GM12865 (cell line): ENCODE data around the gene SEC63.

ENCODE experiments used
- DNase-seq: peaks from one replicate; pipeline ENCODE4 v3.0.0; 2010; ENCODE audit warnings: low read depth
- H3K4me3 ChIP-seq: 2 replicates; pipeline ENCODE4 v1.5.1; 2011; ENCODE audit warnings: mild to moderate bottlenecking, low read depth, low read length, control low read depth
- TF ChIP-seq, protein P1 (sequence below): IDR thresholded peaks from 2 replicates; pipeline ENCODE4 v1.5.1; 2011; ENCODE audit warnings: low read length, control low read depth, low read depth, inconsistent platforms; ENCODE audit not compliant: insufficient read depth; ENCODE audit errors: missing control alignments

Gene SEC63

DNA sequence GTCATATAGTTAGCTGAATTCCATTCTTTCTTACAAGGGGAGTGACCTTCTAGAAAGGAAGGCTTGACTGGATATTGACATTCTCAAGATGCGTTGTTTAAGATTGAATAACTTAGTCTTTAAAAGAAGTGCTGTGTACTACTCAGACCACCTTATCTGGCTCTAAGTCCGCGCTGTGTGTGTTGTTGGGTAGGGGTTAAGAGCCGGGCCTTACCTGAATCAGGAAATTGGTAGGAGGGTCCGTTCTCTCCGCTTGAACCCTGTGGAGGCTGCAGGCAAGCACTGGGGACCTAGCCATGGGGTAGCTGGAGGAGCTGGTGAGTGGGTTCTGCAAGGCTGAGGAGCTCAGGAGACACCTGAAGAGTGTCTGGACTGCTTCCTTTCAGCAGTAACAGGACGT lies 124.9 kb downstream of the SEC63 start:
- TF ChIP-seq, protein P1, sequence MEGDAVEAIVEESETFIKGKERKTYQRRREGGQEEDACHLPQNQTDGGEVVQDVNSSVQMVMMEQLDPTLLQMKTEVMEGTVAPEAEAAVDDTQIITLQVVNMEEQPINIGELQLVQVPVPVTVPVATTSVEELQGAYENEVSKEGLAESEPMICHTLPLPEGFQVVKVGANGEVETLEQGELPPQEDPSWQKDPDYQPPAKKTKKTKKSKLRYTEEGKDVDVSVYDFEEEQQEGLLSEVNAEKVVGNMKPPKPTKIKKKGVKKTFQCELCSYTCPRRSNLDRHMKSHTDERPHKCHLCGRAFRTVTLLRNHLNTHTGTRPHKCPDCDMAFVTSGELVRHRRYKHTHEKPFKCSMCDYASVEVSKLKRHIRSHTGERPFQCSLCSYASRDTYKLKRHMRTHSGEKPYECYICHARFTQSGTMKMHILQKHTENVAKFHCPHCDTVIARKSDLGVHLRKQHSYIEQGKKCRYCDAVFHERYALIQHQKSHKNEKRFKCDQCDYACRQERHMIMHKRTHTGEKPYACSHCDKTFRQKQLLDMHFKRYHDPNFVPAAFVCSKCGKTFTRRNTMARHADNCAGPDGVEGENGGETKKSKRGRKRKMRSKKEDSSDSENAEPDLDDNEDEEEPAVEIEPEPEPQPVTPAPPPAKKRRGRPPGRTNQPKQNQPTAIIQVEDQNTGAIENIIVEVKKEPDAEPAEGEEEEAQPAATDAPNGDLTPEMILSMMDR, result no peak
- DNase-seq, result no peak

DNA sequence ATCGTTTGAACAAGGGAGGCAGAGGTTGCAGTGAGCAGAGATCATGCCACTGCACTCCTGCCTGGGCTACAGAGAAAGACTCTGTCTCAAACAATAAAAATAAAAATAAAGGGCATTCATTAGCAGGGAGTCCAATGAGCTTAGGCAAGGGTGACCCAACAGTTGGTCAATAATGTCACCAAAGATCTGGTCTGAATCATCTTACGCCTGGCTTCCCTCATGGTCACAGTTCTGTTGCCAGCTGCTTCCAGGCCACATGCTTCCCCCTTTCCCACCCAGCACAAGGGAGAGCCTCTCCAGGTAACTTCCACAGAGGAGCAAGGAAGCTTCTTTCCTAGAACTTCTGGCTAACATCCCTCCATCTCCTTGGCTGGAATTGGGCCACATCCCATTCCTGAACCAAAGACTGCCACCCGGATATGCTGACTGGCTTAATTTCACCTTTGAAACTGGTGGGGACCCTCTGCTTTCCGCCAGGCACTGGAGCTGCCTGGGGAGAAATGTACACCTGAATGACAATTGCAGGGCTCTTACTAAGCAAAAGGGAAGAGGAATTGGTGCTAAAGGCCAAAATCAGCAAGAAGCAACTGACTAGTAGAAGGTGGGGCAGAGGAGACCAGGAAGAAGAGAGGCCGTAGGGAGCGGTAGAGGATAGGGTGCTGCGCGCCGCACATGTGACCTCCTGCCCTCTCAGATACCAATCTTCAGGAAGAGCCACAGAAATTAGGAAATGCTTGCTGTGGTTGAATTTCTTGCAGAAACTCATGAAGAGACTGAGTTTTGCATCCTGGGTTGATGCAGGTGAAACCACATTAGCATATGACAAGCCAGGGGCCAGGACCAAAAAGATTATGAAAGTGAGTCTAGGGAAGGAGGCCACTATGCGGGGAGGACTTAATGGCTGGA lies 125.6 kb downstream of the SEC63 start:
- no peak for DNase-seq
- TF ChIP-seq, protein P1, result no peak
- no peak overlapping the region for H3K4me3 ChIP-seq

More for the DNA sequence above, 124.9 kb downstream of the SEC63 start:
- H3K4me3 ChIP-seq, result no peak overlapping the region

DNA sequence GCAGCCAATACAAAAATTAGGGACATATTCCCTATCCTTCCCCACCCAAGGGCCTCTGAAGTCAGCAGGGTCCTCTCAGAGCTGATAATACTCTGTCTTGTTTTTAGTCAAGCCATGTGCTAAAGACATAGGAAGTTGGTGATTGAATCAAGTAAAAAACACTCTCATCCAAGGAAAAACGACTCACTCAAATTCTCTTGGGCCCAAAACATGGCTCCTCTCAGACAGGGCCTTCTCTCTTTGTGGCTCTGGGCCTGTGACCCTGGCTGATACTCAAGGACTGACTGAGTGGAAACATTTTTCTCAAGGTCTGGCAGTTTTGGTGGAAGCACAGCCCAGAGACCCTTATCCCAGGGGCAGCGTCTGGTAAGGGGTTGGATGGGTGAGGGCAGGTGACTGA lies 127.9 kb downstream of the SEC63 start:
- DNase-seq, result no peak
- TF ChIP-seq, protein P1, result no peak
- no peak overlapping the region for H3K4me3 ChIP-seq

DNA sequence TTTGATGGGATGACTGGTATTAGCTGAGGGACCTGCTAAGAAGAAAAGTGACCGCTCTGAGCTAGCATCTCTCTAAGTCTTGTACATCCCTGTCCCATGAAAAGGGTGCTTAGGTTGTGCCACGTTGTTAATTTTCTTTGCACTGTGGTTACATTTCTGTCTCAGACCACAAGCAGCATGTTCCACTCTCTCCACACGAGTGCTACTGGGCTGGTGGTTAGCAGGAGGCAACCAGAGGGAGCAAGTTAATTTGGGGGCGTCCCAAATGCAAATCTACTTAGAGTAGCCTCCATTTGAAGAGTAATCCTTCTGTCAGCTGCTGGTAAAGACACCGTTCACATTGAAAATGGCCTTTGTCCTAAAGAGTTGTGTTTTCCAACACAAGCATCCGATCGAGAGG lies 130.5 kb downstream of the SEC63 start:
- DNase-seq, result no peak
- TF ChIP-seq, protein P1, result no peak
- H3K4me3 ChIP-seq, result no peak overlapping the region

DNA sequence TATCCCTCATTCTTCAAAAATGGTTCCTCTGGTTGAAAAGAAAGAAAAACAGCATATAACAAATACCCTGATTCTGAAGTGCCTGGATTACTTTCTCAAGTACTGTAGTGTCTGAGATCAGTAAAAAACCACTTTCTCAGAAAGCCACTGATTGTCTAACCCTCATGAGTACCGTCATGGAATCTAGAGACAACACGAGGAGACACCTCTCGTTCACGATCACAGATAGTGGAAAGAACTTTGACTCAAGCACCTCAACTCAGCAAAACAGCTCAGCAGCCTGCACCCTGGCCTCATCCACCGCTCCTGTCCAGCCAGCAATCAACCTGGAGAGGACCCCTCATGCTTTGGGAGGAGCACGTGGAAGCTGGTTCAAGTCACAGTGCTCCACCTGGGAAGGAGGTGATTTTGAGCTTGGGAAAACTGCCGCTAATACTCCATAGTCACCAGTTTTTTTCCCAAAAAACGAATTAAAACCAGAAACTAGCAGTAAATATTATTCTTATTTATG lies 134.9 kb downstream of the SEC63 start:
- DNase-seq, result no peak
- no peak overlapping the region for H3K4me3 ChIP-seq
- TF ChIP-seq, protein P1, result no peak

DNA sequence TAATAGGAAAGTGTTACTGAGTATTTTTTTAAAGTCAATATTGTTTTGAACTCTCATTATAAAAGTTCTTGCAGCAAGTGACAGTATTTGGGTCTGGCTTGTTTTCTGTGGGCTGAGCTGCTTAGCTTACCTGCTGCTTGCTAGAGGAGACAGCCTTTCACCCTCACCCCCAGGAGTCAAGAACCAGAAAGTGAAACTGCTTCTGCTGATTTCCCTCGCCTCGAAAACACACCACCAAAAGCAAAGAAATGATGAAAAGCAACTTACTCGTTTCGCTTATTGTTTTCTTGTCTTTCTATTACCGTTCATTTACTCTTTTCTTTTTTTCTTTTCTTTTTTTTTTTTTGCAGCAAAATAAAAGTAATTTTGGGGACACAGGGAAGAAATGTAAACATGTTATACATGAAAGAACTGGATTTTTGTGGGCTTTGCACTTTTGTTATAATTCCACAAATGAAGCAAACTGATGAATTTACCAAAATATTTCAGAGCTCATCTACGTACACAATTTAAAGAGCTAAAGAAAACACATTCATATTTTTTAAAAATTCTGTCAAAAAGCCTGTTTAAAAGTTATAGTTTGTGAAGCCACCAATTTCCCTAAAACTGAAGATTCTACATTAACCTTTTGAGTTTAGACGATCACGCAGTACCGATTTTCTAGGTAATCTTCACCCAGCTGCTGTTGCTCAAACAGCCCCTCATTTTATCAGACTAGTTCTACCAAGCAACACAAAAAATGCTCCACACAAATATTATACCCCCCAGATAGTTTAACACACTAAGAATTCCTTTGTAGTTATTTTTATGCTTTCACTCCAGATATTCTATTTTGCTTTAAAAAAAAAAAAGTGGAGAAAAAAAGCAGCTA lies 135.6 kb downstream of the SEC63 start:
- H3K4me3 ChIP-seq, result peak overlapping the region; percentile 37; the same call in 1 of the 2 replicates
- TF ChIP-seq, protein P1, result no peak
- peak; percentile 77 for DNase-seq
